Activated naive CD4-positive, alpha-beta T cell treated with Interleukin-2 at 50 U/mL for 16 hours (primary cell): Measurements from ENCODE around the gene TUFT1.

Source experiments
- DNase-seq: peaks from one replicate; pipeline ENCODE4 v3.0.0-alpha.2; 2020

Gene TUFT1

GRCh38 chr1:151620286-151620685 lies 80.2 kb downstream of the TUFT1 start:
- no peak for DNase-seq

- DNase-seq, result no peak
These were observed 81.2 kb downstream of the TUFT1 start for GRCh38 chr1:151621351-151621750.

DNA sequence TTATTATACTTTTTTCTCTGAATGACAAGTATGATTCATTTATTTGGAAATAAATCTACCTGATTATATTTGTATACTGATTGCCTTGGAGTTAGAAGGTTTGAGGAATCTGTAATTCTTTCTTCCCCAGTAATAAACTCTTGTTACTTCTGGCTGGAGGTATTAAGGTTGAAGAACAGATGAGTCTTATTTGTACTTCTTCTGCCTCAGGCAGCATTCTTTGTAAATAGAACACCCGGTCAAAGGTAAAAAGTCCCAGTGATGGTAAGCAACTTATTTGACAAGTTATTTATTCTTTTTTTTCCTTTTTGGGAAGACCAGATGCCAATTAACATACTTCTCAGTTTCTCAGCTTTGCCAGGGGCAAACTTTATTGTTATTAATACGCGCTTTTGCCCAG lies 84.7 kb downstream of the TUFT1 start:
- DNase-seq, result no peak

DNA sequence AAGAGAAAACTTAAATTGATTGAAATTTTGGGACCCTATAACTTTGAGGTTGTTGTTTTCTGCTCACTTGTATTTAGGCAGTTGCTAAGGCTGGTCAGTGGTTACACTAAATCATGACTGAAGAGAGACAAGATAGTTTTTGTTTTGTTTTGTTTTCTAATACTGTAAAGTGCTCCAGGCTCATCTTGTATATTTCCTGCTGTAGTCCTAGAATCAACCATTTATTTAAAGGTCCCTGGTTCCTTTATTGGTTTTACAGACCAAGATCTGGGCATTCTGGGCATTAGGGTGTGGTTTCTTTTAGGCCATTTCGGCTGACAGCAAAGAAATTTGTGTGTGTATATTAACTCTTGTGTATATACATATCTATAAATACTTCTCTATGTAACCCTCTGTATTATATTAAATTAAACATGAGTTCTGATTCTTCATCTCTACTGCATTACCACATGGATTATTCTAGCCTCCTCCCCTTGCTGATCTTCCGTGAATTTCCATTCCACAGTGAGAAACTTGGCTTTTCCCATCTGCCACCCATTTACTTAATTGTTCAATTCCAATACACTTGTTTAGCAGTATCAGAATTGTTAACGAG lies 86.7 kb downstream of the TUFT1 start:
- DNase-seq, result no peak

- no peak for DNase-seq
These were observed 89.2 kb downstream of the TUFT1 start for GRCh38 chr1:151629278-151629677.
